HCT116 (cell line): ENCODE data around the gene SUN2. TPM values are rescaled to one million over a fixed set of nuclear protein-coding genes. Genes with fewer than 3 reads are reported as not detected.

Experiments used
- ATAC-seq: fragments of 200-7000 bp; cut with Tn5 transposase; 2 replicates; pipeline ENCODE4 v1.9.1; 2020; ENCODE audit warnings: mild to moderate bottlenecking, moderate library complexity
- BruUV-seq: library from RNA; stranded (reverse); fragments of 400-500 nt; replicated peaks from 2 replicates; lab custom pipeline; 2021; lab: Mats Ljungman, UMichigan
- CTCF ChIA-PET: fragments of 300-600 bp; sonication (Branson Sonifier 250); formaldehyde crosslinking; loops from one replicate; lab custom pipeline; 2021; ENCODE audit warnings: antibody characterized with exemption; lab: Charles Lee
- POLR2A ChIA-PET: fragments of 300-600, 350-600 bp; sonication (Branson Sonifier 250); formaldehyde crosslinking; loops from one replicate; lab custom pipeline; 2021; ENCODE audit warnings: antibody characterized with exemption; lab: Charles Lee
- RAD21 ChIA-PET, 2 experiments: fragments of 300-600 bp; sonication (Branson Sonifier 250); formaldehyde crosslinking; loops; one replicate each; lab custom pipeline; 2023; ENCODE audit warnings: low total read pairs in 2 of 2; ENCODE audit not compliant: uncharacterized antibody in 2 of 2, unreplicated experiment in 2 of 2, low non-redundant PET in 1 of 2; lab: Charles Lee
- DNase-seq: peaks from one replicate; pipeline ENCODE4 v3.0.0-alpha.2; 2010; ENCODE audit warnings: low read depth, low spot score
- H2AFZ ChIP-seq: fragments of 200-600 bp; shearing (Covaris generic), sonication (generic); 2 replicates; pipeline ENCODE4 v1.6.1; 2017; ENCODE audit warnings: low read depth, mixed run types, mixed read lengths, antibody characterized with exemption, low read length; ENCODE audit not compliant: poor library complexity, severe bottlenecking
- H3K27ac ChIP-seq: 2 replicates; pipeline ENCODE4 v1.5.1; 2012; ENCODE audit warnings: low read depth, low read length
- H3K27me3 ChIP-seq: fragments of 200-600 bp; sonication (generic); 2 replicates; pipeline ENCODE4 v1.6.1; 2016; ENCODE audit warnings: mixed run types, low read length, mixed read lengths; ENCODE audit not compliant: insufficient read depth
- H3K36me3 ChIP-seq, 2 experiments: fragments of 200-500 bp in 1 of 2; fragments of 200-600 bp in 1 of 2; sonication (Bioruptor generic) in 1 of 2; sonication (generic) in 1 of 2; 2 replicates each; pipeline versions ENCODE4 v1.5.1 to v1.6.1; 2014 to 2016; ENCODE audit warnings: low read length in 2 of 2, inconsistent platforms in 1 of 2, mixed read lengths in 1 of 2, mixed run types in 1 of 2; ENCODE audit not compliant: insufficient read depth in 2 of 2, control insufficient read depth in 1 of 2
- H3K4me1 ChIP-seq, 2 experiments: fragments of 200-600 bp in 1 of 2; sonication (generic) in 1 of 2; 2 replicates each; pipeline versions ENCODE4 v1.5.1 to v1.6.1; 2012 to 2017; ENCODE audit warnings: low read length in 2 of 2, inconsistent platforms in 1 of 2, mild to moderate bottlenecking in 1 of 2, mixed read lengths in 1 of 2, mixed run types in 1 of 2, moderate library complexity in 1 of 2; ENCODE audit not compliant: insufficient read depth in 2 of 2, control insufficient read depth in 1 of 2
- H3K4me2 ChIP-seq: fragments of 200-600 bp; sonication (generic); 2 replicates; pipeline ENCODE4 v1.6.1; 2017; ENCODE audit warnings: mixed run types, low read length, mixed read lengths
- H3K4me3 ChIP-seq, 2 experiments: fragments of 200-600 bp in 1 of 2; sonication (generic) in 1 of 2; replicated peaks in 1 of 2; 2 replicates each; pipeline ENCODE4 v1.5.1; 2011 to 2016; ENCODE audit warnings: low read length in 2 of 2, control low read depth in 1 of 2, low read depth in 1 of 2, mild to moderate bottlenecking in 1 of 2, mixed read lengths in 1 of 2, mixed run types in 1 of 2
- H3K79me2 ChIP-seq: fragments of 200-600 bp; sonication (generic); 2 replicates; pipeline ENCODE4 v1.6.1; 2017; ENCODE audit warnings: mild to moderate bottlenecking, mixed run types, low read length, moderate library complexity, mixed read lengths; ENCODE audit not compliant: insufficient read depth
- H3K9ac ChIP-seq: fragments of 200-600 bp; sonication (generic); 2 replicates; pipeline ENCODE4 v1.6.1; 2016; ENCODE audit warnings: low read length, mixed read lengths
- H3K9me2 ChIP-seq: fragments of 200-600 bp; sonication (generic), shearing (Covaris generic); 2 replicates; pipeline ENCODE4 v1.6.1; 2017; ENCODE audit warnings: mixed run types, mild to moderate bottlenecking, moderate library complexity; ENCODE audit not compliant: insufficient read depth
- H3K9me3 ChIP-seq, 2 experiments: fragments of 200-500 bp in 1 of 2; fragments of 200-600 bp in 1 of 2; sonication (Bioruptor generic) in 1 of 2; sonication (generic) in 1 of 2; 2 replicates each; pipeline ENCODE4 v1.6.1; 2014 to 2017; ENCODE audit warnings: low read length in 2 of 2, mixed read lengths in 2 of 2, inconsistent platforms in 1 of 2, low read depth in 1 of 2, mild to moderate bottlenecking in 1 of 2, mixed run types in 1 of 2, moderate library complexity in 1 of 2; ENCODE audit not compliant: control insufficient read depth in 1 of 2, insufficient read depth in 1 of 2
- H4K20me1 ChIP-seq: fragments of 200-600 bp; sonication (generic), shearing (Covaris generic); 2 replicates; pipeline ENCODE4 v1.6.1; 2017; ENCODE audit warnings: mixed run types, mild to moderate bottlenecking, moderate library complexity; ENCODE audit not compliant: insufficient read depth
- POLR2A ChIP-seq: IDR thresholded peaks from 2 replicates; pipeline ENCODE4 v1.7.0; 2011; ENCODE audit warnings: borderline replicate concordance; ENCODE audit not compliant: insufficient read depth, insufficient read length; ENCODE audit errors: extremely low read depth
- POLR2AphosphoS5 ChIP-seq: IDR thresholded peaks from 2 replicates; pipeline ENCODE4 v1.6.1; 2011; ENCODE audit warnings: mild to moderate bottlenecking, low read depth, low read length, moderate library complexity
- SRF ChIP-seq: IDR thresholded peaks from 2 replicates; pipeline ENCODE4 v1.6.1; 2012; ENCODE audit warnings: low read depth
- ZFX ChIP-seq: fragments of 450-650 bp; IDR thresholded peaks from 2 replicates; pipeline ENCODE4 v1.6.1; 2017
- ZNF274 ChIP-seq: fragments of 200-500 bp; sonication (Bioruptor generic); IDR thresholded peaks from 2 replicates; pipeline ENCODE4 v1.6.1; 2014; ENCODE audit warnings: mild to moderate bottlenecking, low read depth, low read length, inconsistent platforms
- intact Hi-C: fragments of 100-400 bp; cut with micrococcal nuclease; formaldehyde crosslinking; loops from 2 replicates; pipeline ENCODE4 v1.10.0; 2022
- total RNA-seq: library from RNA; stranded (reverse); gene quantifications from one replicate; pipeline ENCODE4 v1.2.1, GENCODE V29; 2021; ENCODE audit not compliant: unreplicated experiment
- TF ChIP-seq, protein P1 (sequence below): IDR thresholded peaks from 2 replicates; pipeline ENCODE4 v1.6.1; 2012; ENCODE audit warnings: low read depth
- TF ChIP-seq, protein P2 (sequence below), 3 experiments: fragments of 200-600 bp in 1 of 3; sonication (generic) in 1 of 3; IDR thresholded peaks in 2 of 3; conservative IDR thresholded peaks in 1 of 3; 2 replicates each; pipeline ENCODE4 v1.5.1; 2012 to 2017; ENCODE audit warnings: low read depth in 2 of 3, low read length in 2 of 3, antibody characterized with exemption in 1 of 3, borderline replicate concordance in 1 of 3, control low read depth in 1 of 3, mild to moderate bottlenecking in 1 of 3, mixed read lengths in 1 of 3, mixed run types in 1 of 3, moderate library complexity in 1 of 3; ENCODE audit not compliant: insufficient read depth in 1 of 3

Gene SUN2
- total RNA-seq, 1 experiment from 2014 or later, result 71.6 TPM

DNA sequence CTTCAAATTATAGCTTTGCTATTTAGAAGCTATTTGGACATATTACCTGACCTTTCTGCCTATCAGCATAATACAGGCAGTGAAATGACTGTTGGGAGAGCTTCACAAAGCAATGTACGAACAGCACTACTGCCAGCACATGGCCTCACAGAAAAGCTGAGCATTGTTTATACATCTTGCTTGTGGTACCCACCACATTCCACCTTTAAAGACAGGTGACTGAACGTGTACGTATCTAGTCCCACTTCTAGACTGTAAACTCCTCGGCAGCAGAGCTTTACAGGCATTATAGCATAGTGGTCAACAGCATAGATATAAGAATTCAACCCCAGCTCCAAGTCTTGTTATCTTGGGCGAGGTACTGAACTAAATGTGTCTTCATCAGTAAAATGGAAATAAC lies 56.7 kb downstream of the SUN2 start:
- no peak for DNase-seq
- Histone ChIP-seq H2AFZ (no peak overlapping the region), H3K9ac (peak overlapping the region; percentile 98), H3K79me2 (peaks cover 64% of the 10 kb centered on the region), H3K9me3 (no peaks in the 10 kb centered on the region), H3K9me2 (no peaks in the 10 kb centered on the region), H3K27ac (no peak overlapping the region), H3K36me3 (peaks cover 0 to 15% of the 10 kb centered on the region in 2 experiments; a peak in 2 of 4 replicates), H3K4me3 (peak overlapping the region; percentile 74 to 90), H4K20me1 (no peaks in the 10 kb centered on the region), H3K4me1 (peaks cover 33 to 72% of the 10 kb centered on the region in 2 experiments), H3K27me3 (no peaks in the 10 kb centered on the region), H3K4me2 (peak overlapping the region; percentile 95)
- intact Hi-C loops, result no loop called here
- ATAC-seq, result no peak
- ChIA-PET RAD21 (interaction anchor here in 1 of 2 experiments (0.9 kb wide), 1 partner anchor 17 kb away, joined by 4 read pairs; the partner anchor contains the start of gene TOMM22), CTCF (no interaction called here), POLR2A (interaction anchor here (1.2 to 1.7 kb wide), 2 partner anchors 15 to 17 kb away, joined by 4 to 8 read pairs; partner anchors contain the start of gene TOMM22)
- BruUV-seq, result no TSS peak
- TF ChIP-seq ZFX (no peak), SRF (no peak), POLR2AphosphoS5 (no peak)

DNA sequence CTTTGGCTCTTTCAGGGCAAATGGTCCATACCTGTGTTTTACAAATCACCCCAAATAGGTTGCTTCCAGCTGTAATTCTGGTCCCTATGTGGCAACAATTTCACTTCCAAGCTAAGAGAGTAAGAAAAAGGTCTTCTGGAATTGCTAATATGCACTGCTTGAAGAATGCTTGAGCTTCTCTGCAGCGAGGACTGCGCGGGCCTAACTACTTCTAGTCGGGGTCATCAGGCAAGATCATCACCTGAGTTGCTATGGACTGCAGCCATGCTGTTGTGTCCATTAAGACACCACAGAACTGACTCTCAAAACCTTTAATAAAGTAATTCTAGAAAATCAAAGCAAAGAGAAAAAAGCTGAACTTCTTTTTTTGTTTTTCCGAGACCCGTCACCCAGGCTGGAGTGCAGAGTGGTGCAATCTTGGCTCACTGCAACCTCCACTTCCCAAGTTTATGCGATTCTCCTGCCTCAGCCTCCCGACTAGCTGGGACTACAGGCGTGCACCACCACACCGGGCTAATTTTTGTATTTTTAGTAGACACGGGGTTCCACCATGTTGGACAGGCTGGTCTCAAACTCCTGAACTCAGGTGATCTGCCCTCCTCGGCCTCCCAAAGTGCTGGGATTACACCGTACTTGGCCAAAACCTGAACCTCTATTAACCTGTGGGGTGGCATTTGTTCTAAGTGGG lies 57.2 kb downstream of the SUN2 start:
- Histone ChIP-seq H3K4me3 (peak overlapping the region in 1 of 2 experiments; percentile 90; a peak in 1 of 4 replicates), H3K27me3 (no peaks in the 10 kb centered on the region), H3K36me3 (peaks cover 0 to 15% of the 10 kb centered on the region in 2 experiments; a peak in 2 of 4 replicates), H4K20me1 (no peaks in the 10 kb centered on the region), H3K4me1 (peaks cover 33 to 66% of the 10 kb centered on the region in 2 experiments), H3K9me2 (no peaks in the 10 kb centered on the region), H2AFZ (no peak overlapping the region), H3K79me2 (peaks cover 70% of the 10 kb centered on the region), H3K9me3 (no peaks in the 10 kb centered on the region), H3K9ac (0 out of 2 replicates have a peak overlapping the region, but pooled peaks have one; percentile 50), H3K27ac (no peak overlapping the region), H3K4me2 (peak overlapping the region; percentile 95)
- POLR2A ChIA-PET, result interaction anchor here (1.2 kb wide), 2 partner anchors 9 to 17 kb away, joined by 3 to 4 read pairs; partner anchors contain the start of gene TOMM22
- TF ChIP-seq, protein P1, sequence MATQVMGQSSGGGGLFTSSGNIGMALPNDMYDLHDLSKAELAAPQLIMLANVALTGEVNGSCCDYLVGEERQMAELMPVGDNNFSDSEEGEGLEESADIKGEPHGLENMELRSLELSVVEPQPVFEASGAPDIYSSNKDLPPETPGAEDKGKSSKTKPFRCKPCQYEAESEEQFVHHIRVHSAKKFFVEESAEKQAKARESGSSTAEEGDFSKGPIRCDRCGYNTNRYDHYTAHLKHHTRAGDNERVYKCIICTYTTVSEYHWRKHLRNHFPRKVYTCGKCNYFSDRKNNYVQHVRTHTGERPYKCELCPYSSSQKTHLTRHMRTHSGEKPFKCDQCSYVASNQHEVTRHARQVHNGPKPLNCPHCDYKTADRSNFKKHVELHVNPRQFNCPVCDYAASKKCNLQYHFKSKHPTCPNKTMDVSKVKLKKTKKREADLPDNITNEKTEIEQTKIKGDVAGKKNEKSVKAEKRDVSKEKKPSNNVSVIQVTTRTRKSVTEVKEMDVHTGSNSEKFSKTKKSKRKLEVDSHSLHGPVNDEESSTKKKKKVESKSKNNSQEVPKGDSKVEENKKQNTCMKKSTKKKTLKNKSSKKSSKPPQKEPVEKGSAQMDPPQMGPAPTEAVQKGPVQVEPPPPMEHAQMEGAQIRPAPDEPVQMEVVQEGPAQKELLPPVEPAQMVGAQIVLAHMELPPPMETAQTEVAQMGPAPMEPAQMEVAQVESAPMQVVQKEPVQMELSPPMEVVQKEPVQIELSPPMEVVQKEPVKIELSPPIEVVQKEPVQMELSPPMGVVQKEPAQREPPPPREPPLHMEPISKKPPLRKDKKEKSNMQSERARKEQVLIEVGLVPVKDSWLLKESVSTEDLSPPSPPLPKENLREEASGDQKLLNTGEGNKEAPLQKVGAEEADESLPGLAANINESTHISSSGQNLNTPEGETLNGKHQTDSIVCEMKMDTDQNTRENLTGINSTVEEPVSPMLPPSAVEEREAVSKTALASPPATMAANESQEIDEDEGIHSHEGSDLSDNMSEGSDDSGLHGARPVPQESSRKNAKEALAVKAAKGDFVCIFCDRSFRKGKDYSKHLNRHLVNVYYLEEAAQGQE, result no peak
- TF ChIP-seq ZNF274, result no peak
- TF ChIP-seq, protein P2, sequence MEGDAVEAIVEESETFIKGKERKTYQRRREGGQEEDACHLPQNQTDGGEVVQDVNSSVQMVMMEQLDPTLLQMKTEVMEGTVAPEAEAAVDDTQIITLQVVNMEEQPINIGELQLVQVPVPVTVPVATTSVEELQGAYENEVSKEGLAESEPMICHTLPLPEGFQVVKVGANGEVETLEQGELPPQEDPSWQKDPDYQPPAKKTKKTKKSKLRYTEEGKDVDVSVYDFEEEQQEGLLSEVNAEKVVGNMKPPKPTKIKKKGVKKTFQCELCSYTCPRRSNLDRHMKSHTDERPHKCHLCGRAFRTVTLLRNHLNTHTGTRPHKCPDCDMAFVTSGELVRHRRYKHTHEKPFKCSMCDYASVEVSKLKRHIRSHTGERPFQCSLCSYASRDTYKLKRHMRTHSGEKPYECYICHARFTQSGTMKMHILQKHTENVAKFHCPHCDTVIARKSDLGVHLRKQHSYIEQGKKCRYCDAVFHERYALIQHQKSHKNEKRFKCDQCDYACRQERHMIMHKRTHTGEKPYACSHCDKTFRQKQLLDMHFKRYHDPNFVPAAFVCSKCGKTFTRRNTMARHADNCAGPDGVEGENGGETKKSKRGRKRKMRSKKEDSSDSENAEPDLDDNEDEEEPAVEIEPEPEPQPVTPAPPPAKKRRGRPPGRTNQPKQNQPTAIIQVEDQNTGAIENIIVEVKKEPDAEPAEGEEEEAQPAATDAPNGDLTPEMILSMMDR (IDR thresholded peaks at IDR 0.05 in 2 of 3, conservative IDR thresholded peaks at IDR 0.05 in 1 of 3; ENCODE audit: borderline replicate concordance in 1 of 3, insufficient read depth in 1 of 3, low read depth in 2 of 3, low read length in 2 of 3), result no peak
- TF ChIP-seq POLR2A, result no peak
- intact Hi-C loops, result no loop called here
- CTCF ChIA-PET, result interaction anchor here (1.5 kb wide), 1 partner anchor 17 kb away, joined by 4 read pairs; the partner anchor contains the start of gene TOMM22
- no TSS peak for BruUV-seq
- DNase-seq (no peak), ATAC-seq (no peak)
- RAD21 ChIA-PET, result interaction anchor here in 1 of 2 experiments (0.9 kb wide), 1 partner anchor 17 kb away, joined by 4 read pairs; the partner anchor contains the start of gene TOMM22
